GM13977 (cell line): ENCODE results near the gene PGM1.

ENCODE experiments used
- DNase-seq: peaks from one replicate; pipeline ENCODE4 v3.0.0; 2012; ENCODE audit warnings: low spot score
- CTCF ChIP-seq: IDR thresholded peaks from 2 replicates; pipeline ENCODE4 v1.5.1; 2012; ENCODE audit warnings: mild to moderate bottlenecking, control low read depth; ENCODE audit not compliant: insufficient read depth; ENCODE audit errors: extremely low read depth, missing control alignments
- in situ Hi-C: fragments of 300-500 bp; cut with MboI; formaldehyde crosslinking; loops from one replicate; pipeline ENCODE4 v1.12.0; 2022; ENCODE audit warnings: low sequenced_read_pairs, low pct_unique_long_range_greater_than_20kb, mixed read lengths, inconsistent platforms; ENCODE audit not compliant: unreplicated experiment

Gene PGM1

GRCh38 chr1:63691701-63692425 lies 98.7 kb downstream of the PGM1 start:
- in situ Hi-C loops, result no loop called here
- peak; percentile 57 for DNase-seq
- TF ChIP-seq CTCF, result peak; percentile 85

GRCh38 chr1:63693944-63694571 lies 100.8 kb downstream of the PGM1 start:
- in situ Hi-C loops, result no loop called here
- DNase-seq, result peak; percentile 20
- TF ChIP-seq CTCF, result no peak

GRCh38 chr1:63698001-63698838 lies 105.0 kb downstream of the PGM1 start:
- TF ChIP-seq CTCF, result no peak
- DNase-seq, result no peak
- in situ Hi-C loops, result no loop called here

GRCh38 chr1:63701187-63701586 lies 108.0 kb downstream of the PGM1 start:
- in situ Hi-C loops, result no loop called here
- no peak for DNase-seq
- TF ChIP-seq CTCF, result no peak

GRCh38 chr1:63703701-63704107 lies 110.5 kb downstream of the PGM1 start:
- TF ChIP-seq CTCF, result no peak
- no peak for DNase-seq
- in situ Hi-C loops, result no loop called here

- no peak for TF ChIP-seq CTCF
- DNase-seq, result no peak
- in situ Hi-C loops, result no loop called here
These were observed 111.2 kb downstream of the PGM1 start for GRCh38 chr1:63704443-63704842.
